Measurements from ENCODE around the gene NKAPD1.
"Not testable (repeated sequence)": the region's sequence is repeated elsewhere in the genome, so short reads cannot be mapped to it uniquely, and the experiment has no call there.

NKAPD1 gene

GRCh38 chr11:112042161-112042960 is 31.7 kb upstream of the NKAPD1 start:
- ATAC-seq (ENCODE audit: insufficient read depth, low read depth) (no peak), DNase-seq (no peak)
- no peaks in the 10 kb centered on the region for H3K27me3 ChIP-seq (ENCODE audit: insufficient read depth, low read length, poor library complexity)
- H3K4me3 ChIP-seq (ENCODE audit: low read depth in 1 of 2, low read length in 2 of 2): no peak overlapping the region
- H3K9ac ChIP-seq (ENCODE audit: low read depth, low read length): no peak overlapping the region
- no peak overlapping the region for H2AFZ ChIP-seq (ENCODE audit: low read depth, low read length)
- H3K27ac ChIP-seq (ENCODE audit: low read length): no peak overlapping the region
- H3K36me3 ChIP-seq (ENCODE audit: insufficient read depth, low read length): peaks cover 85% of the 10 kb centered on the region
- no peaks in the 10 kb centered on the region for H3K9me3 ChIP-seq (ENCODE audit: insufficient read depth, low read length, severe bottlenecking)
- H3K4me2 ChIP-seq (ENCODE audit: insufficient read depth, low read length): no peak overlapping the region
- no peaks in the 10 kb centered on the region for H4K20me1 ChIP-seq (ENCODE audit: insufficient read depth, low read length)
- peaks cover 3% of the 10 kb centered on the region; the same call in 1 of the 2 replicates for H3K79me2 ChIP-seq (ENCODE audit: insufficient read depth, low read length)
- H3K4me1 ChIP-seq (ENCODE audit: insufficient read depth, low read length): no peaks in the 10 kb centered on the region
- TF ChIP-seq EZH2 (IDR thresholded peaks at IDR 0.05; ENCODE audit: borderline replicate concordance, low read depth, low read length, severe bottlenecking) (no peak), CTCF (IDR thresholded peaks at IDR 0.05; ENCODE audit: borderline replicate concordance, extremely low read depth, low read length, poor library complexity, severe bottlenecking) (no peak)

- Histone ChIP-seq H3K4me1 (ENCODE audit: insufficient read depth, low read length) (no peaks in the 10 kb centered on the region), H3K36me3 (ENCODE audit: insufficient read depth, low read length) (peaks cover 81% of the 10 kb centered on the region), H3K4me3 (ENCODE audit: low read depth in 1 of 2, low read length in 2 of 2) (no peak overlapping the region), H2AFZ (ENCODE audit: low read depth, low read length) (no peak overlapping the region), H3K4me2 (ENCODE audit: insufficient read depth, low read length) (no peak overlapping the region), H4K20me1 (ENCODE audit: insufficient read depth, low read length) (no peaks in the 10 kb centered on the region), H3K27ac (ENCODE audit: low read length) (no peak overlapping the region), H3K27me3 (ENCODE audit: insufficient read depth, low read length, poor library complexity) (no peaks in the 10 kb centered on the region), H3K9me3 (ENCODE audit: insufficient read depth, low read length, severe bottlenecking) (no peaks in the 10 kb centered on the region), H3K79me2 (ENCODE audit: insufficient read depth, low read length) (peaks cover 3% of the 10 kb centered on the region; the same call in 1 of the 2 replicates), H3K9ac (ENCODE audit: low read depth, low read length) (no peak overlapping the region)
- DNase-seq (no peak), ATAC-seq (ENCODE audit: insufficient read depth, low read depth) (no peak)
- TF ChIP-seq EZH2 (IDR thresholded peaks at IDR 0.05; ENCODE audit: borderline replicate concordance, low read depth, low read length, severe bottlenecking) (no peak), CTCF (IDR thresholded peaks at IDR 0.05; ENCODE audit: borderline replicate concordance, extremely low read depth, low read length, poor library complexity, severe bottlenecking) (no peak)
Measured at GRCh38 chr11:112042961-112043304, 31.2 kb upstream of the NKAPD1 start.

GRCh38 chr11:112044961-112045360 is 29.1 kb upstream of the NKAPD1 start:
- H3K79me2 ChIP-seq (ENCODE audit: insufficient read depth, low read length): peaks cover 7% of the 10 kb centered on the region; the same call in 1 of the 2 replicates
- no peak for ATAC-seq (ENCODE audit: insufficient read depth, low read depth)

GRCh38 chr11:112046647-112047046 is 27.5 kb upstream of the NKAPD1 start:
- peaks cover 81% of the 10 kb centered on the region for H3K36me3 ChIP-seq (ENCODE audit: insufficient read depth, low read length)
- not testable (repeated sequence) for H3K79me2 ChIP-seq (ENCODE audit: insufficient read depth, low read length); H3K4me2 ChIP-seq (ENCODE audit: insufficient read depth, low read length)

More at GRCh38 chr11:112044961-112045360, 29.1 kb upstream of the NKAPD1 start:
- Histone ChIP-seq H3K36me3 (ENCODE audit: insufficient read depth, low read length) (peaks cover 80% of the 10 kb centered on the region), H3K27me3 (ENCODE audit: insufficient read depth, low read length, poor library complexity) (no peaks in the 10 kb centered on the region), H3K9me3 (ENCODE audit: insufficient read depth, low read length, severe bottlenecking) (no peaks in the 10 kb centered on the region), H4K20me1 (ENCODE audit: insufficient read depth, low read length) (no peaks in the 10 kb centered on the region), H3K9ac (ENCODE audit: low read depth, low read length) (no peak overlapping the region), H3K4me3 (ENCODE audit: low read depth in 1 of 2, low read length in 2 of 2) (no peak overlapping the region), H3K4me2 (ENCODE audit: insufficient read depth, low read length) (no peak overlapping the region), H2AFZ (ENCODE audit: low read depth, low read length) (no peak overlapping the region), H3K27ac (ENCODE audit: low read length) (no peak overlapping the region), H3K4me1 (ENCODE audit: insufficient read depth, low read length) (no peaks in the 10 kb centered on the region)
- no peak for DNase-seq
- TF ChIP-seq CTCF (IDR thresholded peaks at IDR 0.05; ENCODE audit: borderline replicate concordance, extremely low read depth, low read length, poor library complexity, severe bottlenecking) (no peak), EZH2 (IDR thresholded peaks at IDR 0.05; ENCODE audit: borderline replicate concordance, low read depth, low read length, severe bottlenecking) (no peak)

GRCh38 chr11:112048256-112048655 is 25.8 kb upstream of the NKAPD1 start:
- H3K36me3 ChIP-seq (ENCODE audit: insufficient read depth, low read length): peaks cover 82% of the 10 kb centered on the region
- H3K27me3 ChIP-seq (ENCODE audit: insufficient read depth, low read length, poor library complexity); H2AFZ ChIP-seq (ENCODE audit: low read depth, low read length); H3K4me1 ChIP-seq (ENCODE audit: insufficient read depth, low read length); H3K27ac ChIP-seq (ENCODE audit: low read length); H3K4me3 ChIP-seq (ENCODE audit: low read depth in 1 of 2, low read length in 2 of 2); H3K4me2 ChIP-seq (ENCODE audit: insufficient read depth, low read length); H3K9me3 ChIP-seq (ENCODE audit: insufficient read depth, low read length, severe bottlenecking); ATAC-seq (ENCODE audit: insufficient read depth, low read depth); H4K20me1 ChIP-seq (ENCODE audit: insufficient read depth, low read length); H3K9ac ChIP-seq (ENCODE audit: low read depth, low read length); H3K79me2 ChIP-seq (ENCODE audit: insufficient read depth, low read length); DNase-seq: not testable (repeated sequence)

More at GRCh38 chr11:112046647-112047046, 27.5 kb upstream of the NKAPD1 start:
- ATAC-seq (ENCODE audit: insufficient read depth, low read depth); H2AFZ ChIP-seq (ENCODE audit: low read depth, low read length); H3K9ac ChIP-seq (ENCODE audit: low read depth, low read length); H3K27ac ChIP-seq (ENCODE audit: low read length); H3K9me3 ChIP-seq (ENCODE audit: insufficient read depth, low read length, severe bottlenecking); H3K27me3 ChIP-seq (ENCODE audit: insufficient read depth, low read length, poor library complexity); H3K4me1 ChIP-seq (ENCODE audit: insufficient read depth, low read length); H3K4me3 ChIP-seq (ENCODE audit: low read depth in 1 of 2, low read length in 2 of 2); DNase-seq; H4K20me1 ChIP-seq (ENCODE audit: insufficient read depth, low read length): not testable (repeated sequence)

Data from DND-41 (cell line).